D721Med (cell line): Measurements from ENCODE around the gene PC.

Experiments used
- DNase-seq: peaks from one replicate; pipeline ENCODE4 v3.0.0; 2011; ENCODE audit warnings: low spot score; ENCODE audit not compliant: insufficient read length
- FAIRE-seq: peaks from 2 replicates; lab custom pipeline; 2011; peaks lifted over from hg19 to GRCh38; lab: Jason Lieb, UNC
- TF ChIP-seq, protein P1 (sequence below): IDR thresholded peaks from 2 replicates; pipeline ENCODE4 v1.5.1; 2012; ENCODE audit warnings: mild to moderate bottlenecking, control low read depth; ENCODE audit not compliant: insufficient read depth; ENCODE audit errors: missing control alignments

Gene PC

DNA sequence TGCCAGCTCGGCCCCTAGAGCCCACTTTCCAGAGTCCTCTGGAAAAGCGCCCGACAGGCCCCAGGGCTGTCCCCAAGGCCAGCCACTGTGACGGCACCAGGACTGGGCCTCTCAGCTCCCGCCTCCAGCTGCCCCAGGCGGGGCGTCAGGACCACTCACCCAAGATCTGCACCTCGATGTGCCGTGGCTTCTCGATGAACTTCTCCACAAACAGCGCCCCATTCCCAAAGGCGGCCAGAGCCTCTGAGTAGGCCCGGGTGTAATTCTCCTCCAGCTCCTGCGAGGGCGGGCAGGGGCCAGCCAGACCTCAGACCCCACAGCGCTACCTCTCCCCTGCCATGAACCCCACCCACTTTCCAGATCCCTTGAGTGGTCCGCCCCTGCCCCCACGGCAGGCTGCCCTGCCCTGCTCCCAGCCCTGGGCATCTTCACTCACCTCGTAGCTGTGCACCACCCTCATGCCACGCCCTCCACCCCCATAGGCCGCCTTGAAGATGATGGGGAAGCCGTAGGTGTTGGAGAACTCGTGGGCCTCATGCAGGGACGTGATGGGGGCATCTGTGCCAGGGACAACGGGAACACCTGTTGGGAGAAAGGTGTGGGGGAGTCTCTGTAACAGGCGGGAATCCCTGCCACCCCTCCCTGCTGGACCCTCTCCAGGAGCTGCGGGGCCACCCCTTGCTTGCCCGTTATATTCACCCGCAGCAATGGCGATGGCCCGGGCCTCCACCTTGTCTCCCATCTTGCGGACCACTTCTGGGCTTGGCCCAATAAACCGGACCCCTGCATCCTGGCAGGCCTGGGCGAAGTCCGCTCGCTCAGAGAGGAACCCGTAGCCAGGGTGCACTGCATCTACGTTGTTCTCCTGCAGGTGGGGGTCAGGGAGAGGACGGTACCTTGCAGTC lies 87.3 kb downstream of the PC start:
- DNase-seq (no peak), FAIRE-seq (no peak)
- TF ChIP-seq, protein P1, sequence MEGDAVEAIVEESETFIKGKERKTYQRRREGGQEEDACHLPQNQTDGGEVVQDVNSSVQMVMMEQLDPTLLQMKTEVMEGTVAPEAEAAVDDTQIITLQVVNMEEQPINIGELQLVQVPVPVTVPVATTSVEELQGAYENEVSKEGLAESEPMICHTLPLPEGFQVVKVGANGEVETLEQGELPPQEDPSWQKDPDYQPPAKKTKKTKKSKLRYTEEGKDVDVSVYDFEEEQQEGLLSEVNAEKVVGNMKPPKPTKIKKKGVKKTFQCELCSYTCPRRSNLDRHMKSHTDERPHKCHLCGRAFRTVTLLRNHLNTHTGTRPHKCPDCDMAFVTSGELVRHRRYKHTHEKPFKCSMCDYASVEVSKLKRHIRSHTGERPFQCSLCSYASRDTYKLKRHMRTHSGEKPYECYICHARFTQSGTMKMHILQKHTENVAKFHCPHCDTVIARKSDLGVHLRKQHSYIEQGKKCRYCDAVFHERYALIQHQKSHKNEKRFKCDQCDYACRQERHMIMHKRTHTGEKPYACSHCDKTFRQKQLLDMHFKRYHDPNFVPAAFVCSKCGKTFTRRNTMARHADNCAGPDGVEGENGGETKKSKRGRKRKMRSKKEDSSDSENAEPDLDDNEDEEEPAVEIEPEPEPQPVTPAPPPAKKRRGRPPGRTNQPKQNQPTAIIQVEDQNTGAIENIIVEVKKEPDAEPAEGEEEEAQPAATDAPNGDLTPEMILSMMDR = no peak

- FAIRE-seq (no peak), DNase-seq (no peak)
- TF ChIP-seq, protein P1 = no peak
These were observed 88.1 kb downstream of the PC start for GRCh38 chr11:66870131-66870530.

- DNase-seq (no peak), FAIRE-seq (no peak)
- TF ChIP-seq, protein P1 = no peak
These were observed 88.7 kb downstream of the PC start for GRCh38 chr11:66869567-66869870.

GRCh38 chr11:66868726-66869566 lies 89.2 kb downstream of the PC start:
- DNase-seq (no peak), FAIRE-seq (no peak)
- TF ChIP-seq, protein P1 = no peak

GRCh38 chr11:66868082-66868725 lies 90.0 kb downstream of the PC start:
- TF ChIP-seq, protein P1 = no peak
- DNase-seq (no peak), FAIRE-seq (no peak)

- FAIRE-seq = no peak
- no peak for DNase-seq
- TF ChIP-seq, protein P1 = no peak
These were observed 90.7 kb downstream of the PC start for GRCh38 chr11:66867425-66868040.
